B cell (primary cell): ENCODE data around the gene CAT. TPM values are rescaled to one million over a fixed set of nuclear protein-coding genes. Genes with fewer than 3 reads are reported as not detected.

Experiments used
- ATAC-seq: fragments of 200-7000 bp; cut with Tn5 transposase; one replicate; pipeline ENCODE4 v1.10.0; 2021; ENCODE audit warnings: low read depth, mild to moderate bottlenecking, moderate number of reproducible peaks, moderate library complexity
- CTCF ChIA-PET: fragments of 350-600 bp; sonication (Branson Sonifier 250); formaldehyde crosslinking; loops from one replicate; lab custom pipeline; 2021; ENCODE audit warnings: antibody characterized with exemption, inconsistent platforms; lab: Charles Lee
- POLR2A ChIA-PET: fragments of 350-600 bp; sonication (Branson Sonifier 250); formaldehyde crosslinking; loops from one replicate; lab custom pipeline; 2021; ENCODE audit warnings: antibody characterized with exemption; lab: Charles Lee
- DNase-seq: peaks from one replicate; pipeline ENCODE4 v3.0.0; 2013
- H2AFZ ChIP-seq: 2 replicates; pipeline ENCODE4 v1.6.1; 2012; ENCODE audit warnings: mild to moderate bottlenecking, low read depth, low read length; ENCODE audit not compliant: insufficient read depth, poor library complexity, severe bottlenecking
- H3K27ac ChIP-seq, 2 donors: 1 replicate in 1 of 2; 2 replicates in 1 of 2; pipeline ENCODE4 v1.5.1; 2012 to 2013; ENCODE audit warnings: low read length in 2 of 2, mild to moderate bottlenecking in 2 of 2, moderate library complexity in 1 of 2
- H3K27me3 ChIP-seq, 4 experiments: fragments of 200-600 bp in 1 of 4; sonication (generic) in 1 of 4; replicated peaks in 1 of 4; 1 replicate in 2 of 4; 2 replicates in 2 of 4; pipeline versions ENCODE4 v1.6.1 to v1.7.0; 2013 to 2016; ENCODE audit warnings: low read length in 3 of 4, mild to moderate bottlenecking in 2 of 4, mixed read lengths in 1 of 4, moderate library complexity in 1 of 4; ENCODE audit not compliant: insufficient read depth in 4 of 4, control insufficient read depth in 3 of 4; ENCODE audit errors: control extremely low read depth in 1 of 4
- H3K36me3 ChIP-seq, 2 experiments: replicated peaks in 1 of 2; 1 replicate in 1 of 2; 2 replicates in 1 of 2; pipeline versions ENCODE4 v1.6.1 to v1.7.1; 2013; ENCODE audit warnings: low read length in 1 of 2; ENCODE audit not compliant: insufficient read depth in 2 of 2, control insufficient read depth in 1 of 2; ENCODE audit errors: control extremely low read depth in 1 of 2, extremely low read depth in 1 of 2
- H3K4me1 ChIP-seq, 2 donors: fragments of 200-600 bp in 1 of 2; sonication (generic) in 1 of 2; 1 replicate in 1 of 2; 2 replicates in 1 of 2; pipeline versions ENCODE4 v1.5.1 to v1.6.1; 2013 to 2017; ENCODE audit warnings: low read length in 2 of 2; ENCODE audit not compliant: control insufficient read depth in 2 of 2, insufficient read depth in 2 of 2
- H3K4me2 ChIP-seq: replicated peaks from 2 replicates; pipeline ENCODE3; 2012; ENCODE audit warnings: mild to moderate bottlenecking, low read depth, low read length; ENCODE audit not compliant: poor library complexity, severe bottlenecking
- H3K4me3 ChIP-seq, 5 experiments: fragments of 200-600 bp in 1 of 5; sonication (generic) in 1 of 5; 1 replicate in 3 of 5; 2 replicates in 2 of 5; pipeline versions ENCODE4 v1.5.1 to v1.7.0; 2011 to 2016; ENCODE audit warnings: low read length in 4 of 5, mild to moderate bottlenecking in 4 of 5, low read depth in 2 of 5, control low read depth in 1 of 5, moderate library complexity in 1 of 5; ENCODE audit not compliant: insufficient read depth in 1 of 5; ENCODE audit errors: control extremely low read depth in 1 of 5, extremely low read depth in 1 of 5
- H3K79me2 ChIP-seq: fragments of 200-600 bp; sonication (generic); one replicate; pipeline ENCODE4 v1.6.0; 2016; ENCODE audit warnings: low read length; ENCODE audit not compliant: control insufficient read depth, insufficient read depth
- H3K9ac ChIP-seq: fragments of 200-600 bp; sonication (generic); 2 replicates; pipeline ENCODE4 v1.6.1; 2017; ENCODE audit warnings: mild to moderate bottlenecking, low read length, moderate library complexity
- H3K9me3 ChIP-seq, 3 donors: one replicate each; pipeline versions ENCODE4 v1.6.1 to v1.7.1; 2013; ENCODE audit warnings: low read length in 2 of 3; ENCODE audit not compliant: control insufficient read depth in 2 of 3, insufficient read depth in 1 of 3; ENCODE audit errors: control extremely low read depth in 1 of 3
- H4K20me1 ChIP-seq: 2 replicates; pipeline ENCODE4 v1.6.0; 2012; ENCODE audit warnings: mild to moderate bottlenecking, low read length; ENCODE audit not compliant: insufficient read depth, control insufficient read depth, poor library complexity, severe bottlenecking
- H3K27ac Mint-ChIP-seq: one replicate; pipeline ENCODE4 v1.8.0; 2021; ENCODE audit warnings: mixed read lengths
- H3K27me3 Mint-ChIP-seq: one replicate; pipeline ENCODE4 v1.8.0; 2021; ENCODE audit warnings: mixed read lengths
- H3K4me1 Mint-ChIP-seq: one replicate; pipeline ENCODE4 v1.8.0; 2021; ENCODE audit warnings: mixed read lengths
- H3K4me3 Mint-ChIP-seq: one replicate; pipeline ENCODE4 v1.8.0; 2021; ENCODE audit warnings: mixed read lengths
- H3K9me3 Mint-ChIP-seq: one replicate; pipeline ENCODE4 v1.8.0; 2022; ENCODE audit warnings: mixed read lengths; ENCODE audit not compliant: insufficient read depth
- CTCF ChIP-seq: fragments of 200-600 bp; IDR thresholded peaks from one replicate; pipeline ENCODE4 v1.8.0; 2022; ENCODE audit warnings: antibody characterized with exemption, mild to moderate bottlenecking
- EZH2 ChIP-seq: IDR thresholded peaks from 2 replicates; pipeline ENCODE4 v1.6.1; 2012; ENCODE audit warnings: borderline replicate concordance, low read depth, mild to moderate bottlenecking, moderate library complexity, low read length; ENCODE audit not compliant: insufficient read depth, poor library complexity, severe bottlenecking
- WGBS: methylation state at CpG from one replicate; pipeline ENCODE4 v1.1.5; 2013; ENCODE audit warnings: missing lambda C conversion rate; ENCODE audit not compliant: insufficient coverage; 5-methylcytosine and 5-hydroxymethylcytosine counted together
- intact Hi-C: fragments of 100-400 bp; cut with micrococcal nuclease; formaldehyde crosslinking; loops from one replicate; pipeline ENCODE4 v1.10.0; 2022
- polyA plus RNA-seq: library from polyadenylated mRNA; depleted of rRNA; stranded (reverse); fragments of >200 nt; gene quantifications from 2 replicates; pipeline ENCODE4 v1.2.3, GENCODE V29; 2012
- total RNA-seq, 2 donors: library from RNA; stranded (reverse); fragments of 120-200 nt in 1 of 2; gene quantifications; 1 replicate in 1 of 2; 2 replicates in 1 of 2; pipeline versions ENCODE4 v1.2.3 to v1.2.4, GENCODE V29; 2013 to 2022

Gene CAT
- total and polyA plus RNA-seq, 2 donors (not counting 1 experiment from before 2014, with no cell fraction given), result 83.2 to 91.7 TPM

GRCh38 chr11:34431979-34432378 lies 6.8 kb upstream of the CAT start:
- H3K4me1 Mint-ChIP-seq, result no peaks in the 10 kb centered on the region
- intact Hi-C loops, result no loop called here
- H3K27ac Mint-ChIP-seq, result no peak overlapping the region
- no CpG with 5 or more reads among the region's 4 CpGs for WGBS
- no peaks in the 10 kb centered on the region for H3K4me1 ChIP-seq
- H3K4me3 ChIP-seq, result no peak overlapping the region
- H3K27me3 ChIP-seq, result no peaks in the 10 kb centered on the region
- no peak for TF ChIP-seq EZH2
- no peak for TF ChIP-seq CTCF
- H3K79me2 ChIP-seq, result no peaks in the 10 kb centered on the region
- H3K9me3 ChIP-seq, result no peaks in the 10 kb centered on the region
- H4K20me1 ChIP-seq, result no peaks in the 10 kb centered on the region
- H3K9ac ChIP-seq, result no peak overlapping the region
- no peak overlapping the region for H3K27ac ChIP-seq
- DNase-seq, result no peak
- H3K36me3 ChIP-seq, result no peaks in the 10 kb centered on the region
- H2AFZ ChIP-seq, result no peak overlapping the region
- ChIA-PET CTCF (no interaction called here), POLR2A (no interaction called here)
- no peak overlapping the region for H3K4me2 ChIP-seq
- H3K9me3 Mint-ChIP-seq, result no peaks in the 10 kb centered on the region
- H3K4me3 Mint-ChIP-seq, result no peak overlapping the region
- H3K27me3 Mint-ChIP-seq, result no peaks in the 10 kb centered on the region
- no peak for ATAC-seq

- ATAC-seq (no peak), DNase-seq (no peak)
- H3K27ac ChIP-seq, result no peak overlapping the region
- no peaks in the 10 kb centered on the region for H3K4me1 Mint-ChIP-seq
- H3K27me3 Mint-ChIP-seq, result no peaks in the 10 kb centered on the region
- H3K4me3 ChIP-seq, result no peak overlapping the region
- no peak overlapping the region for H3K9ac ChIP-seq
- H3K9me3 ChIP-seq, result no peaks in the 10 kb centered on the region
- intact Hi-C loops, result no loop called here
- no peaks in the 10 kb centered on the region for H4K20me1 ChIP-seq
- H2AFZ ChIP-seq, result no peak overlapping the region
- no peaks in the 10 kb centered on the region for H3K27me3 ChIP-seq
- H3K27ac Mint-ChIP-seq, result no peak overlapping the region
- no peaks in the 10 kb centered on the region for H3K4me1 ChIP-seq
- ChIA-PET CTCF (interaction anchor here (1.4 kb wide), 1 partner anchor 11 kb away, joined by 3 read pairs; no protein-coding TSS in a partner anchor), POLR2A (no interaction called here)
- H3K79me2 ChIP-seq, result peaks cover 6% of the 10 kb centered on the region
- H3K4me2 ChIP-seq, result no peak overlapping the region
- no peaks in the 10 kb centered on the region for H3K9me3 Mint-ChIP-seq
- H3K36me3 ChIP-seq, result no peaks in the 10 kb centered on the region
- no peak for TF ChIP-seq EZH2
- no peak for TF ChIP-seq CTCF
- H3K4me3 Mint-ChIP-seq, result no peak overlapping the region
- WGBS, result 90% methylated on average over 2 of the region's 5 CpGs
Observed at GRCh38 chr11:34432822-34433221, 5.9 kb upstream of the CAT start.
